Erythroblast (primary cell): ENCODE measurements around the gene RBFOX1.

Experiments used
- GATA1 ChIP-seq: IDR thresholded peaks from 2 replicates; pipeline ENCODE4 v1.6.1; 2011; ENCODE audit warnings: low read depth, mild to moderate bottlenecking, control low read depth, low read length, moderate library complexity
- POLR2A ChIP-seq: IDR thresholded peaks from 2 replicates; pipeline ENCODE4 v1.6.1; 2011; ENCODE audit warnings: mild to moderate bottlenecking, low read length

- TF ChIP-seq POLR2A (no peak), GATA1 (no peak)
Observed at GRCh38 chr16:7423434-7424044, 90.9 kb downstream of the RBFOX1 start.
